Measurements from ENCODE around the gene TMEM218.

The TMEM218 gene

DNA sequence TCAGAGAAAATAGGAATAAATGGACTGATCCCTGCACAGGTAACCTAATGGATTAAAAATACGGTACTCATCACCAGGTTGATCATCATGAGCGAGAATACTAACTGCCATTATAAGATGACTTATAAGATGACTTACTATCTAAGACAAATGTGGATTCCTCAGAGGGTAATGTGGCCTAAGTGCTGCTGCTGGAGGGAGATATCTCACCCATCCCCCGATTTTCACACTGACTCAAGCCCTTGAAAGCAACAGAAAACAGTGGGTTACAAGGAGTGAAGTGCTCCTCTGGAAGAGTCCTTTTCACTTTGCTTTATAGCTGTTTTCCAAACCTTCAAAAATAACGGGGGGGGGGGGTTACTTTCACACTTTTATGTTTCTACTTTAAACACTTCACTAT, 920 bp downstream of the TMEM218 start:
- H3K9ac ChIP-seq (ENCODE audit: low read depth in 1 of 2, low read length in 2 of 2), result peak overlapping the region; percentile 71 to 94
- H3K4me3 ChIP-seq (ENCODE audit: low read length in 2 of 2), result peak overlapping the region; percentile 96 to 99
- H3K9me3 ChIP-seq (ENCODE audit: control insufficient read depth in 2 of 2, low read length in 2 of 2), result no peaks in the 10 kb centered on the region
- H3K4me1 ChIP-seq (ENCODE audit: control insufficient read depth in 2 of 2, insufficient read depth in 2 of 2, low read length in 2 of 2), result peaks cover 3% of the 10 kb centered on the region in 2 donors
- no peaks in the 10 kb centered on the region for H3K27me3 ChIP-seq (ENCODE audit: control insufficient read depth in 2 of 2, insufficient read depth in 2 of 2, low read length in 2 of 2)
- H3K36me3 ChIP-seq (ENCODE audit: control insufficient read depth in 2 of 2, insufficient read depth in 2 of 2, low read length in 2 of 2), result no peaks in the 10 kb centered on the region
- H3K27ac ChIP-seq (ENCODE audit: low read depth in 2 of 2, low read length in 2 of 2), result no peak overlapping the region

- H3K36me3 ChIP-seq (ENCODE audit: control insufficient read depth in 2 of 2, insufficient read depth in 2 of 2, low read length in 2 of 2), result no peaks in the 10 kb centered on the region
- no peaks in the 10 kb centered on the region for H3K27me3 ChIP-seq (ENCODE audit: control insufficient read depth in 2 of 2, insufficient read depth in 2 of 2, low read length in 2 of 2)
- no peak overlapping the region for H3K27ac ChIP-seq (ENCODE audit: low read depth in 2 of 2, low read length in 2 of 2)
- H3K9me3 ChIP-seq (ENCODE audit: control insufficient read depth in 2 of 2, low read length in 2 of 2), result no peaks in the 10 kb centered on the region
- H3K4me3 ChIP-seq (ENCODE audit: low read length in 2 of 2), result no peak overlapping the region
- no peak overlapping the region for H3K9ac ChIP-seq (ENCODE audit: low read depth in 1 of 2, low read length in 2 of 2)
- H3K4me1 ChIP-seq (ENCODE audit: control insufficient read depth in 2 of 2, insufficient read depth in 2 of 2, low read length in 2 of 2), result peaks cover 3% of the 10 kb centered on the region in 2 donors
Measured at GRCh38 chr11:125108469-125108868, 3.0 kb downstream of the TMEM218 start.

GRCh38 chr11:125105926-125106325, 5.5 kb downstream of the TMEM218 start:
- H3K9ac ChIP-seq (ENCODE audit: low read depth in 1 of 2, low read length in 2 of 2), result no peak overlapping the region
- H3K9me3 ChIP-seq (ENCODE audit: control insufficient read depth in 2 of 2, low read length in 2 of 2), result no peaks in the 10 kb centered on the region
- H3K4me1 ChIP-seq (ENCODE audit: control insufficient read depth in 2 of 2, insufficient read depth in 2 of 2, low read length in 2 of 2), result peaks cover 2% of the 10 kb centered on the region in 2 donors
- no peak overlapping the region for H3K4me3 ChIP-seq (ENCODE audit: low read length in 2 of 2)
- H3K36me3 ChIP-seq (ENCODE audit: control insufficient read depth in 2 of 2, insufficient read depth in 2 of 2, low read length in 2 of 2), result peaks cover 0 to 1% of the 10 kb centered on the region in 2 donors
- no peaks in the 10 kb centered on the region for H3K27me3 ChIP-seq (ENCODE audit: control insufficient read depth in 2 of 2, insufficient read depth in 2 of 2, low read length in 2 of 2)
- no peak overlapping the region for H3K27ac ChIP-seq (ENCODE audit: low read depth in 2 of 2, low read length in 2 of 2)

DNA sequence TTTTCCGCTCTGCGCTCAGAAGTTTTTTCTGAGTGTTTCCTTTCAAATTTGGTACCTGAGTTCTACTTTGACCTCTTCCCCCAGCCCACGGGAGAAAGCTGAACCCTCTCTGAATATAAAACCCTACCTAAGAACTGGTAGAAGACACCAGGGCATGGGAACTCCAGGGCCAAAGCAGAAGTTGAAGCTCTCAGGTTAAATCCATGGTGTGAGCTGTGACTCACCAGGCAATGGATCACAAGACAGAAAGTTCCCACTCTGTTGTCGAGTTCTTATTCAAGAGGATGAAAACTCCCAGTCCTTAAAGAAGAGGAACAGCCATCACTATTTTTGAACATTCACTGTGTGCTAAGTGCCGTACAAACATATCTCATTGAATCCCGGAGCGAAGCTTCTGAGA, 8.9 kb downstream of the TMEM218 start:
- H3K27me3 ChIP-seq (ENCODE audit: control insufficient read depth in 2 of 2, insufficient read depth in 2 of 2, low read length in 2 of 2), result no peaks in the 10 kb centered on the region
- H3K9me3 ChIP-seq (ENCODE audit: control insufficient read depth in 2 of 2, low read length in 2 of 2), result no peaks in the 10 kb centered on the region
- no peak overlapping the region for H3K9ac ChIP-seq (ENCODE audit: low read depth in 1 of 2, low read length in 2 of 2)
- H3K27ac ChIP-seq (ENCODE audit: low read depth in 2 of 2, low read length in 2 of 2), result no peak overlapping the region
- no peak overlapping the region for H3K4me3 ChIP-seq (ENCODE audit: low read length in 2 of 2)
- no peaks in the 10 kb centered on the region for H3K4me1 ChIP-seq (ENCODE audit: control insufficient read depth in 2 of 2, insufficient read depth in 2 of 2, low read length in 2 of 2)
- peaks cover 8 to 13% of the 10 kb centered on the region in 2 donors for H3K36me3 ChIP-seq (ENCODE audit: control insufficient read depth in 2 of 2, insufficient read depth in 2 of 2, low read length in 2 of 2)

GRCh38 chr11:125102025-125102424, 9.4 kb downstream of the TMEM218 start:
- Histone ChIP-seq H3K9me3 (ENCODE audit: control insufficient read depth in 2 of 2, low read length in 2 of 2) (no peaks in the 10 kb centered on the region), H3K27ac (ENCODE audit: low read depth in 2 of 2, low read length in 2 of 2) (peak overlapping the region in 1 of 2 donors; percentile 44), H3K9ac (ENCODE audit: low read depth in 1 of 2, low read length in 2 of 2) (no peak overlapping the region), H3K4me3 (ENCODE audit: low read length in 2 of 2) (no peak overlapping the region), H3K27me3 (ENCODE audit: control insufficient read depth in 2 of 2, insufficient read depth in 2 of 2, low read length in 2 of 2) (no peaks in the 10 kb centered on the region), H3K36me3 (ENCODE audit: control insufficient read depth in 2 of 2, insufficient read depth in 2 of 2, low read length in 2 of 2) (peaks cover 13 to 15% of the 10 kb centered on the region in 2 donors), H3K4me1 (ENCODE audit: control insufficient read depth in 2 of 2, insufficient read depth in 2 of 2, low read length in 2 of 2) (no peaks in the 10 kb centered on the region)

- H3K27ac ChIP-seq (ENCODE audit: low read depth in 2 of 2, low read length in 2 of 2), result peak overlapping the region; percentile 24 to 44
- no peaks in the 10 kb centered on the region for H3K4me1 ChIP-seq (ENCODE audit: control insufficient read depth in 2 of 2, insufficient read depth in 2 of 2, low read length in 2 of 2)
- H3K9me3 ChIP-seq (ENCODE audit: control insufficient read depth in 2 of 2, low read length in 2 of 2), result no peaks in the 10 kb centered on the region
- no peak overlapping the region for H3K9ac ChIP-seq (ENCODE audit: low read depth in 1 of 2, low read length in 2 of 2)
- no peaks in the 10 kb centered on the region for H3K27me3 ChIP-seq (ENCODE audit: control insufficient read depth in 2 of 2, insufficient read depth in 2 of 2, low read length in 2 of 2)
- peaks cover 13 to 15% of the 10 kb centered on the region in 2 donors for H3K36me3 ChIP-seq (ENCODE audit: control insufficient read depth in 2 of 2, insufficient read depth in 2 of 2, low read length in 2 of 2)
- no peak overlapping the region for H3K4me3 ChIP-seq (ENCODE audit: low read length in 2 of 2)
Measured at GRCh38 chr11:125101596-125101995, 9.8 kb downstream of the TMEM218 start.

- no peaks in the 10 kb centered on the region for H3K4me1 ChIP-seq (ENCODE audit: control insufficient read depth in 2 of 2, insufficient read depth in 2 of 2, low read length in 2 of 2)
- H3K9ac ChIP-seq (ENCODE audit: low read depth in 1 of 2, low read length in 2 of 2), result no peak overlapping the region
- H3K4me3 ChIP-seq (ENCODE audit: low read length in 2 of 2), result no peak overlapping the region
- no peaks in the 10 kb centered on the region for H3K27me3 ChIP-seq (ENCODE audit: control insufficient read depth in 2 of 2, insufficient read depth in 2 of 2, low read length in 2 of 2)
- H3K36me3 ChIP-seq (ENCODE audit: control insufficient read depth in 2 of 2, insufficient read depth in 2 of 2, low read length in 2 of 2), result peaks cover 13 to 15% of the 10 kb centered on the region in 2 donors
- no peak overlapping the region for H3K27ac ChIP-seq (ENCODE audit: low read depth in 2 of 2, low read length in 2 of 2)
- H3K9me3 ChIP-seq (ENCODE audit: control insufficient read depth in 2 of 2, low read length in 2 of 2), result no peaks in the 10 kb centered on the region
Measured at GRCh38 chr11:125100136-125100535, 11.3 kb downstream of the TMEM218 start.

GRCh38 chr11:125094731-125095130, 16.7 kb downstream of the TMEM218 start:
- Histone ChIP-seq H3K27ac (ENCODE audit: low read depth in 2 of 2, low read length in 2 of 2) (no peak overlapping the region), H3K9me3 (ENCODE audit: control insufficient read depth in 2 of 2, low read length in 2 of 2) (no peaks in the 10 kb centered on the region), H3K4me1 (ENCODE audit: control insufficient read depth in 2 of 2, insufficient read depth in 2 of 2, low read length in 2 of 2) (no peaks in the 10 kb centered on the region), H3K9ac (ENCODE audit: low read depth in 1 of 2, low read length in 2 of 2) (no peak overlapping the region), H3K4me3 (ENCODE audit: low read length in 2 of 2) (no peak overlapping the region), H3K27me3 (ENCODE audit: control insufficient read depth in 2 of 2, insufficient read depth in 2 of 2, low read length in 2 of 2) (no peaks in the 10 kb centered on the region), H3K36me3 (ENCODE audit: control insufficient read depth in 2 of 2, insufficient read depth in 2 of 2, low read length in 2 of 2) (peaks cover 7% of the 10 kb centered on the region in 2 donors)

DNA sequence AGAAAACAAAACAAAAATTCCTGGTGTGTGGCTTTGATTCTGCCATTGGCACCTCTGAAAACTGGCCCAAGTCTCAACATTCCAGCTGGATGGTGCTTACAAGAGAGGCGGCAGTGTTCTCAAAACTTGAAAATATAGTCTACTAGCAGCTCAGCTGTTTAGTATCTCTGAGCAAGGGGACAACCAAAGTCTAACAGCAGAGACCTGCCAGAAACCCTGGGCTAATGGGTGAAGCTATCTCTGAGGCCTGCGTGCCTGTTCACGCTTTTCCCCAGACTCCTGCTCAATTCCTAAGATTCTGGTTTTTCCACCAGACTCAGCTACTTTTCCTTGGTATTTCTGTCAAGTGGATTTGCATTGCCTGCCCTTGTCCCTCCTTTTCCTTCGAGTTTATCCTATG, 17.9 kb downstream of the TMEM218 start:
- no peaks in the 10 kb centered on the region for H3K9me3 ChIP-seq (ENCODE audit: control insufficient read depth in 2 of 2, low read length in 2 of 2)
- H3K27me3 ChIP-seq (ENCODE audit: control insufficient read depth in 2 of 2, insufficient read depth in 2 of 2, low read length in 2 of 2), result no peaks in the 10 kb centered on the region
- no peak overlapping the region for H3K9ac ChIP-seq (ENCODE audit: low read depth in 1 of 2, low read length in 2 of 2)
- no peak overlapping the region for H3K27ac ChIP-seq (ENCODE audit: low read depth in 2 of 2, low read length in 2 of 2)
- H3K36me3 ChIP-seq (ENCODE audit: control insufficient read depth in 2 of 2, insufficient read depth in 2 of 2, low read length in 2 of 2), result peaks cover 3 to 7% of the 10 kb centered on the region in 2 donors
- no peak overlapping the region for H3K4me3 ChIP-seq (ENCODE audit: low read length in 2 of 2)
- no peaks in the 10 kb centered on the region for H3K4me1 ChIP-seq (ENCODE audit: control insufficient read depth in 2 of 2, insufficient read depth in 2 of 2, low read length in 2 of 2)

DNA sequence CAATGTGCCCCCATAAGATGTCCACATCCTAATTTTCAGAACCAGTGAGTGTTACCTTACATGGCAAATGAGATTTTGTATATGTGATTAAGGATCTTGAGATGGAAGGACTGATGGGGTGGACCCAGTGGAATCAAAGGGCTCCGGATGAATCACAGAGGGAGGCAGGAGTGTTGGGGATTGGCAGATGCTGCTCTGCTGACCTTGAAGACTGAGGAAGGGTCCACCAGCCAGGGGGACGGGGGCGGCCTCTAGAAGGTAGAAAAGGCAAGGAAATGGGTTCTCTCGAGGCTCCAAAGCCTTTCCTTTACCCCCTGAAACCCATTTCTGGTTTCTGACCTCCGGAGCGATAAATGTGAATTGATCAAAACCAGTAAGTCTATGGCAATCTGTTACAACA, 18.8 kb downstream of the TMEM218 start:
- Histone ChIP-seq H3K27ac (ENCODE audit: low read depth in 2 of 2, low read length in 2 of 2) (no peak overlapping the region), H3K4me3 (ENCODE audit: low read length in 2 of 2) (no peak overlapping the region)

More for the DNA sequence above, 18.8 kb downstream of the TMEM218 start:
- Histone ChIP-seq H3K36me3 (ENCODE audit: control insufficient read depth in 2 of 2, insufficient read depth in 2 of 2, low read length in 2 of 2) (peaks cover 3 to 6% of the 10 kb centered on the region in 2 donors), H3K9ac (ENCODE audit: low read depth in 1 of 2, low read length in 2 of 2) (no peak overlapping the region), H3K27me3 (ENCODE audit: control insufficient read depth in 2 of 2, insufficient read depth in 2 of 2, low read length in 2 of 2) (no peaks in the 10 kb centered on the region), H3K4me1 (ENCODE audit: control insufficient read depth in 2 of 2, insufficient read depth in 2 of 2, low read length in 2 of 2) (no peaks in the 10 kb centered on the region), H3K9me3 (ENCODE audit: control insufficient read depth in 2 of 2, low read length in 2 of 2) (no peaks in the 10 kb centered on the region)

Data from mucosa of rectum (tissue), 2 donors.